GM12864 (cell line): ENCODE results near the gene FBLN1.

ENCODE experiments used
- DNase-seq: peaks from one replicate; pipeline ENCODE4 v3.0.0-alpha.2; 2011; ENCODE audit warnings: low read depth
- H3K4me3 ChIP-seq: 2 replicates; pipeline ENCODE4 v1.5.1; 2011; ENCODE audit warnings: mild to moderate bottlenecking, low read depth, low read length, control low read depth
- CTCF ChIP-seq: IDR thresholded peaks from 2 replicates; pipeline ENCODE4 v1.5.1; 2011; ENCODE audit warnings: low read depth, mild to moderate bottlenecking, moderate library complexity, low read length, control low read depth, inconsistent platforms; ENCODE audit errors: missing control alignments

The FBLN1 gene

DNA sequence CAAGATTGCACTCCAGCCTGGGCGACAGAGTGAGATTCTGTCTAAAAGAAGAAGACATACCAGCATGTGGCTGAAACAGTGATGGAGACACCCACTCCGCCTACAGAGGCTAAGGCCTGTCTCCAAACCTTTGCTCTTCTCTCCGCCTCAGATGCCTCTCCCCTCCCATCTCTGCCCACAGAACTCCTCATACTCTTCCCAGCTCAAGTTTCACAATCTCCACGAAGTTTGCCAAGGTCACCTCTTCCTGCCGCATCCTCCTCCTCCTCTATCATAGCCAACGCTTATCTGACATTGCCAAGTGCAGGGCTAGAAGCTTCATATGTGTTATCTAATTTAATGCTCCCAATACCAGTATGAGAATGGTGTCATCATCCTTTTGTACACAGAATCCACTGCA lies 25.9 kb upstream of the FBLN1 start:
- no peak for TF ChIP-seq CTCF
- no peak for DNase-seq

GRCh38 chr22:45477366-45478107 lies 25.1 kb upstream of the FBLN1 start:
- TF ChIP-seq CTCF, result no peak
- no peak for DNase-seq
- H3K4me3 ChIP-seq, result no peak overlapping the region

More for the DNA sequence above, 25.9 kb upstream of the FBLN1 start:
- no peak overlapping the region for H3K4me3 ChIP-seq

DNA sequence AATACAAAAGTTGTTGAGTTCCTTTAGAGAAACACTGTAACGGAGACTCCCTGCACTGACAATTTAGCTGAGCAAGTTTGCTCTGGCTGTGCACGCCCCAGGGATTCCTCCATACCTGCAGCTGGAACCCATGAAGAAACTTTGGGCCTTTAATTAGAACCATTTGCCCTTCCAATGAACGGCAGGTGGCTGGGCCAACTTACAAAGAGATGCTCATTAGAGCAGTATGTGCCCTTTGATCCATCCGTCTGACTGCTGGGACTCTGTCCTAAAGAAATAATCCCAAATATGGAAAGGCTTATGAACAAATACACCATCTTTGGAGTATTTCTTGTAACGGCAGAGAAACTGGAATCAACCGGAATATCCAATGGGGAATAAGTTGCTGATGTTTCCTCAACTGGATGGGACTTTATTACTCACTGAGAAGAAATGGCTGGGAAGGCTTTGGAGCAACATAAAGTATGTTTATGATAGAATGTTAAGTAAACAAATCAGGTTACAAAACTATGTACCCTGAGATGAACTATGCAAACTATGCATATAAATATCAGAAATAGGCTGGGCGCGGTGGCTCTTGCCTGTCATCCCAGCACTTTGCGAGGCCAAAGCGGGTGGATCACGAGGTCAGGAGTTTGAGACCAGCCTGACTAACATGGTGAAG lies 24.4 kb upstream of the FBLN1 start:
- TF ChIP-seq CTCF, result no peak
- no peak for DNase-seq
- no peak overlapping the region for H3K4me3 ChIP-seq

GRCh38 chr22:45480717-45481116 lies 22.0 kb upstream of the FBLN1 start:
- no peak for TF ChIP-seq CTCF
- H3K4me3 ChIP-seq, result no peak overlapping the region
- DNase-seq, result no peak

- DNase-seq, result no peak
- no peak for TF ChIP-seq CTCF
- no peak overlapping the region for H3K4me3 ChIP-seq
Measured at GRCh38 chr22:45481661-45482060, 21.0 kb upstream of the FBLN1 start.

- no peak for DNase-seq
- no peak for TF ChIP-seq CTCF
Measured at GRCh38 chr22:45482169-45482568, 20.5 kb upstream of the FBLN1 start.

More at GRCh38 chr22:45482169-45482568, 20.5 kb upstream of the FBLN1 start:
- no peak overlapping the region for H3K4me3 ChIP-seq
